Measurements from ENCODE around the gene PTPRCAP. TPM values are rescaled to one million over a fixed set of nuclear protein-coding genes. Genes with fewer than 3 reads are reported as not detected.

Gene PTPRCAP
- polyA plus RNA-seq, 3 donors = 2.9 to 8.0 (median 4.1) TPM

GRCh38 chr11:67449116-67449844 is 11.8 kb upstream of the PTPRCAP start:
- 58 to 63% (median 63%) methylated on average over 9 of the region's 9 CpGs for WGBS, 3 donors
- H3K27ac ChIP-seq (ENCODE audit: low read depth, low read length) = no peak overlapping the region

- WGBS, 3 donors = 91 to 93% (median 91%) methylated on average over 7 of the region's 7 CpGs
- no peak overlapping the region for H3K27ac ChIP-seq (ENCODE audit: low read depth, low read length)
These were observed 10.7 kb upstream of the PTPRCAP start for GRCh38 chr11:67448220-67448609.

- WGBS, 3 donors = 84 to 89% (median 87%) methylated on average over 5 of the region's 5 CpGs
- no peak overlapping the region for H3K27ac ChIP-seq (ENCODE audit: low read depth, low read length)
These were observed 8.0 kb upstream of the PTPRCAP start for GRCh38 chr11:67445515-67445914.

- WGBS, 3 donors = 40 to 43% (median 43%) methylated on average over 31 to 45 of the region's 45 CpGs
- no peak overlapping the region for H3K27ac ChIP-seq (ENCODE audit: low read depth, low read length)
These were observed 5.3 kb upstream of the PTPRCAP start for GRCh38 chr11:67442504-67443404.

- WGBS, 3 donors = 78 to 86% (median 86%) methylated on average over 23 to 28 of the region's 28 CpGs
- H3K27ac ChIP-seq (ENCODE audit: low read depth, low read length) = no peak overlapping the region
These were observed 4.4 kb upstream of the PTPRCAP start for GRCh38 chr11:67441731-67442351.

GRCh38 chr11:67441098-67441563 is 3.6 kb upstream of the PTPRCAP start:
- no peak overlapping the region for H3K27ac ChIP-seq (ENCODE audit: low read depth, low read length)
- WGBS, 3 donors = 82 to 92% (median 91%) methylated on average over 21 of the region's 21 CpGs

- no peak overlapping the region for H3K27ac ChIP-seq (ENCODE audit: low read depth, low read length)
- WGBS, 3 donors = 62 to 85% (median 64%) methylated on average over 17 of the region's 17 CpGs
These were observed 3.0 kb upstream of the PTPRCAP start for GRCh38 chr11:67440229-67441097.

GRCh38 chr11:67439321-67440228 is 2.1 kb upstream of the PTPRCAP start:
- WGBS, 3 donors = 60 to 75% (median 63%) methylated on average over 30 to 31 of the region's 31 CpGs
- no peak overlapping the region for H3K27ac ChIP-seq (ENCODE audit: low read depth, low read length)

- no peak overlapping the region for H3K27ac ChIP-seq (ENCODE audit: low read depth, low read length)
- 79 to 85% (median 84%) methylated on average over 37 to 41 of the region's 41 CpGs for WGBS, 3 donors
These were observed 848 bp upstream of the PTPRCAP start for GRCh38 chr11:67438158-67438902.

- 53 to 79% (median 57%) methylated on average over 3 of the region's 3 CpGs for WGBS, 3 donors
- no peak overlapping the region for H3K27ac ChIP-seq (ENCODE audit: low read depth, low read length)
These were observed 301 bp upstream of the PTPRCAP start for GRCh38 chr11:67437809-67438157.

GRCh38 chr11:67436459-67437081 is 912 bp downstream of the PTPRCAP start:
- no peak overlapping the region for H3K27ac ChIP-seq (ENCODE audit: low read depth, low read length)
- whole genome bisulfite sequencing, 3 donors = 37 to 57% (median 42%) methylated on average over 6 of the region's 6 CpGs

- 86 to 88% (median 87%) methylated on average over 37 to 38 of the region's 38 CpGs for WGBS, 3 donors
- H3K27ac ChIP-seq (ENCODE audit: low read depth, low read length) = no peak overlapping the region
These were observed 1.6 kb downstream of the PTPRCAP start for GRCh38 chr11:67435727-67436458.

- 79 to 84% (median 80%) methylated on average over 26 of the region's 26 CpGs for WGBS, 3 donors
- H3K27ac ChIP-seq (ENCODE audit: low read depth, low read length) = no peak overlapping the region
These were observed 2.3 kb downstream of the PTPRCAP start for GRCh38 chr11:67435031-67435726.

GRCh38 chr11:67434395-67434881 is 3.0 kb downstream of the PTPRCAP start:
- no peak overlapping the region for H3K27ac ChIP-seq (ENCODE audit: low read depth, low read length)
- 81 to 84% (median 83%) methylated on average over 23 of the region's 23 CpGs for WGBS, 3 donors
